ENCODE measurements around the gene BCAN.

GRCh38 chr1:156667968-156668709 lies 26.2 kb downstream of the BCAN start:
- TF ChIP-seq ELF4 (IDR thresholded peaks at IDR 0.05) (no peak), FOXM1 (IDR thresholded peaks at IDR 0.05; ENCODE audit: borderline replicate concordance) (no peak), NFRKB (IDR thresholded peaks at IDR 0.05) (no peak), SUZ12 (IDR thresholded peaks at IDR 0.05) (no peak), ZNF384 (IDR thresholded peaks at IDR 0.05) (no peak), SP1 (IDR thresholded peaks at IDR 0.05) (no peak), L3MBTL2 (conservative IDR thresholded peaks at IDR 0.05) (no peak), PKNOX1 (IDR thresholded peaks at IDR 0.05) (no peak), ARNT (IDR thresholded peaks at IDR 0.05) (no peak), TARDBP (IDR thresholded peaks at IDR 0.05) (no peak), FOXA1 (IDR thresholded peaks at IDR 0.05) (no peak), BHLHE40 (IDR thresholded peaks at IDR 0.05; ENCODE audit: borderline replicate concordance) (no peak), HDGF (IDR thresholded peaks at IDR 0.05; ENCODE audit: borderline replicate concordance) (no peak)
